A673 (cell line): Measurements from ENCODE around the gene ATF1. TPM values are rescaled to one million over a fixed set of nuclear protein-coding genes. Genes with fewer than 3 reads are reported as not detected.

Source experiments
- BruUV-seq: library from RNA; stranded (reverse); fragments of 400-500 nt; replicated peaks from 2 replicates; lab custom pipeline; 2021; lab: Mats Ljungman, UMichigan
- CTCF ChIA-PET: fragments of 300-600 bp; sonication (Branson Sonifier 250); formaldehyde crosslinking; loops from one replicate; lab custom pipeline; 2022; ENCODE audit warnings: antibody characterized with exemption; lab: Charles Lee
- POLR2A ChIA-PET: fragments of 300-600 bp; sonication (Branson Sonifier 250); formaldehyde crosslinking; loops from one replicate; lab custom pipeline; 2022; ENCODE audit warnings: antibody characterized with exemption; ENCODE audit not compliant: low non-redundant PET; lab: Charles Lee
- DNase-seq: peaks from one replicate; pipeline ENCODE4 v3.0.0-alpha.2; 2015; ENCODE audit warnings: low spot score
- H3K27ac ChIP-seq: fragments of 200-600 bp; sonication (generic); 2 replicates; pipeline ENCODE4 v1.5.1; 2016; ENCODE audit warnings: mixed run types, low read depth, mild to moderate bottlenecking, mixed read lengths, antibody characterized with exemption, low read length; ENCODE audit not compliant: poor library complexity, severe bottlenecking
- H3K27me3 ChIP-seq: fragments of 200-600 bp; sonication (generic); replicated peaks from 2 replicates; pipeline ENCODE4 v1.6.1; 2017; ENCODE audit warnings: mixed run types, low read depth, mild to moderate bottlenecking, mixed read lengths, antibody characterized with exemption, low read length; ENCODE audit not compliant: insufficient read depth, poor library complexity
- H3K36me3 ChIP-seq: fragments of 200-600 bp; sonication (generic); 2 replicates; pipeline ENCODE4 v1.6.1; 2016; ENCODE audit warnings: mixed run types, mild to moderate bottlenecking, mixed read lengths, antibody characterized with exemption, low read length; ENCODE audit not compliant: insufficient read depth, poor library complexity, severe bottlenecking
- H3K4me1 ChIP-seq: fragments of 200-600 bp; sonication (generic); 2 replicates; pipeline ENCODE4 v1.6.1; 2017; ENCODE audit warnings: mixed run types, mild to moderate bottlenecking, mixed read lengths, antibody characterized with exemption, low read length; ENCODE audit not compliant: insufficient read depth, poor library complexity, severe bottlenecking
- H3K4me3 ChIP-seq: fragments of 200-600 bp; sonication (generic); 2 replicates; pipeline ENCODE4 v1.5.1; 2016; ENCODE audit warnings: low read depth, mixed run types, mild to moderate bottlenecking, mixed read lengths, low read length; ENCODE audit not compliant: poor library complexity, severe bottlenecking
- H3K9me3 ChIP-seq: fragments of 200-600 bp; sonication (generic); 2 replicates; pipeline ENCODE4 v1.6.1; 2016; ENCODE audit warnings: mixed run types, low read depth, mild to moderate bottlenecking, mixed read lengths, antibody characterized with exemption, low read length; ENCODE audit not compliant: poor library complexity, severe bottlenecking
- EZH2 ChIP-seq: fragments of 200-600 bp; sonication (generic); IDR thresholded peaks from 2 replicates; pipeline ENCODE4 v1.6.1; 2017; ENCODE audit warnings: borderline replicate concordance, low read depth, mild to moderate bottlenecking, mixed read lengths, antibody characterized with exemption, low read length; ENCODE audit not compliant: poor library complexity, severe bottlenecking
- intact Hi-C: fragments of 100-400 bp; cut with micrococcal nuclease; formaldehyde crosslinking; loops from one replicate; pipeline ENCODE4 v1.10.0; 2022; ENCODE audit not compliant: unreplicated experiment
- total RNA-seq: library from RNA; stranded (reverse); gene quantifications from 2 replicates; pipeline ENCODE4 v1.2.3, GENCODE V29; 2021
- TF ChIP-seq, protein P1 (sequence below): fragments of 300-800, 200-600 bp; sonication (generic); conservative IDR thresholded peaks from 2 replicates; pipeline ENCODE4 v1.5.1; 2017; ENCODE audit warnings: low read depth, mild to moderate bottlenecking, antibody characterized with exemption, low read length, moderate library complexity, mixed read lengths

ATF1 gene
- total RNA-seq, 1 experiment from 2014 or later: 42.3 TPM

DNA sequence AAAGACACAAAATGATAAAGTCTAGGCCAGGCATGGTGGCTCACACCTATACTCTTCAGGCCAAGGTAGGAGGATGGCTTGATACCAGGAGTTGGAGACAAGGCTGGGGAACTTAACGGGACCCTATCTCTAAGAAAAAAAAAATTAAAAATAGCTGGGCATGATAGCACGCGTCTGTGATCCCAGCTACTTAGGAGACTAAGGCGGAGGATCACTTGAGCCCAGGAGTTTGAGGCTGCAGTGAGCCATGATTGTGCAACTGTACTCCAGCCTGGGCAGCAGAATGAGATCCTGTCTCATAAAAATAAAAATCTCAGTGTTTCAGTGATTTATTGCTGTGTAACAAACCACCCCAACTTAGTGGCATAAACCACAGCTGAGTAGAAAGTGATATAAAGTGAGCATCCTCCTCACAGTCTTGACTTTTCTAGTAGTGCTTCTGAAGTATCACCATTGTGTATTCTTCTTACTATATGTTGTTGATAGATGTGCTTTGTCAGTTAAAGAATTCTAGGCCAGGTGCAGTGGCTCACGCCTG is 10.6 kb upstream of the ATF1 start:
- no peak for TF ChIP-seq EZH2
- TF ChIP-seq, protein P1, sequence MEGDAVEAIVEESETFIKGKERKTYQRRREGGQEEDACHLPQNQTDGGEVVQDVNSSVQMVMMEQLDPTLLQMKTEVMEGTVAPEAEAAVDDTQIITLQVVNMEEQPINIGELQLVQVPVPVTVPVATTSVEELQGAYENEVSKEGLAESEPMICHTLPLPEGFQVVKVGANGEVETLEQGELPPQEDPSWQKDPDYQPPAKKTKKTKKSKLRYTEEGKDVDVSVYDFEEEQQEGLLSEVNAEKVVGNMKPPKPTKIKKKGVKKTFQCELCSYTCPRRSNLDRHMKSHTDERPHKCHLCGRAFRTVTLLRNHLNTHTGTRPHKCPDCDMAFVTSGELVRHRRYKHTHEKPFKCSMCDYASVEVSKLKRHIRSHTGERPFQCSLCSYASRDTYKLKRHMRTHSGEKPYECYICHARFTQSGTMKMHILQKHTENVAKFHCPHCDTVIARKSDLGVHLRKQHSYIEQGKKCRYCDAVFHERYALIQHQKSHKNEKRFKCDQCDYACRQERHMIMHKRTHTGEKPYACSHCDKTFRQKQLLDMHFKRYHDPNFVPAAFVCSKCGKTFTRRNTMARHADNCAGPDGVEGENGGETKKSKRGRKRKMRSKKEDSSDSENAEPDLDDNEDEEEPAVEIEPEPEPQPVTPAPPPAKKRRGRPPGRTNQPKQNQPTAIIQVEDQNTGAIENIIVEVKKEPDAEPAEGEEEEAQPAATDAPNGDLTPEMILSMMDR: no peak
- Histone ChIP-seq H3K27ac (no peak overlapping the region), H3K4me1 (no peaks in the 10 kb centered on the region), H3K36me3 (no peaks in the 10 kb centered on the region), H3K4me3 (no peak overlapping the region), H3K27me3 (no peaks in the 10 kb centered on the region), H3K9me3 (no peaks in the 10 kb centered on the region)
- ChIA-PET POLR2A (no interaction called here), CTCF (no interaction called here)
- DNase-seq: no peak
- intact Hi-C loops: no loop called here
- no TSS peak for BruUV-seq

GRCh38 chr12:50764286-50765094 is 589 bp downstream of the ATF1 start:
- TF ChIP-seq EZH2: no peak
- TF ChIP-seq, protein P1: no peak
- intact Hi-C loops: no loop called here
- H3K27ac ChIP-seq: peak overlapping the region; percentile 99
- H3K27me3 ChIP-seq: no peaks in the 10 kb centered on the region
- peak overlapping the region; percentile 83 for H3K4me3 ChIP-seq
- no peaks in the 10 kb centered on the region for H3K9me3 ChIP-seq
- peaks cover 19% of the 10 kb centered on the region for H3K4me1 ChIP-seq
- CTCF ChIA-PET: interaction anchor here (0.6 to 1.6 kb wide), 9 partner anchors 9 to 597 kb away, joined by 3 to 10 read pairs (median 6); partner anchors contain the start of genes CERS5 and SLC11A2
- POLR2A ChIA-PET: interaction anchor here (0.6 kb wide), 3 partner anchors 64 to 602 kb away, joined by 4 to 27 read pairs (median 6); no protein-coding TSS in a partner anchor
- DNase-seq: peak; percentile 70
- no peaks in the 10 kb centered on the region for H3K36me3 ChIP-seq
- BruUV-seq: no TSS peak

- Histone ChIP-seq H3K4me3 (peak overlapping the region; percentile 83), H3K4me1 (peaks cover 19% of the 10 kb centered on the region), H3K36me3 (no peaks in the 10 kb centered on the region), H3K27me3 (no peaks in the 10 kb centered on the region), H3K9me3 (no peaks in the 10 kb centered on the region), H3K27ac (peak overlapping the region; percentile 99)
- POLR2A ChIA-PET: no interaction called here
- TF ChIP-seq EZH2: no peak
- TF ChIP-seq, protein P1: peak; percentile 72
- CTCF ChIA-PET: interaction anchor here (0.6 to 1.6 kb wide), 8 partner anchors 8 to 598 kb away, joined by 3 to 10 read pairs (median 5); partner anchors contain the start of genes CERS5 and SLC11A2
- intact Hi-C loops: no loop called here
- BruUV-seq: TSS peak; percentile 39
- DNase-seq: peak; percentile 60
These were observed 1.4 kb downstream of the ATF1 start for GRCh38 chr12:50765095-50765911.
